Measurements from ENCODE around the gene GPRC5A.
"Not testable (repeated sequence)": the region's sequence is repeated elsewhere in the genome, so short reads cannot be mapped to it uniquely, and the experiment has no call there.

GPRC5A gene

GRCh38 chr12:12891080-12891880 is at the start of gene GPRC5A:
TSS of gene GPRC5A (plus strand) at chr12:12891562. CDS start at chr12:12908250, 16,688 bp downstream.
- DNase-seq: no peak

GRCh38 chr12:12845794-12846243 is 45.5 kb upstream of the GPRC5A start:
- no peak for DNase-seq

GRCh38 chr12:12846780-12847179 is 44.6 kb upstream of the GPRC5A start:
- DNase-seq: not testable (repeated sequence)

- no peak for DNase-seq
Observed at GRCh38 chr12:12853435-12853834, 37.9 kb upstream of the GPRC5A start.

- no peak for DNase-seq
Observed at GRCh38 chr12:12859690-12860089, 31.7 kb upstream of the GPRC5A start.

- no peak for DNase-seq
Observed at GRCh38 chr12:12864243-12864642, 27.1 kb upstream of the GPRC5A start.

- DNase-seq: no peak
Observed at GRCh38 chr12:12868477-12869235, 22.7 kb upstream of the GPRC5A start.

GRCh38 chr12:12870465-12870864 is 20.9 kb upstream of the GPRC5A start:
- DNase-seq: no peak

GRCh38 chr12:12871587-12872138 is 19.7 kb upstream of the GPRC5A start:
- no peak for DNase-seq

GRCh38 chr12:12872139-12872933 is 19.0 kb upstream of the GPRC5A start:
- DNase-seq: no peak

- no peak for DNase-seq
Observed at GRCh38 chr12:12872934-12873275, 18.5 kb upstream of the GPRC5A start.

GRCh38 chr12:12874029-12874428 is 17.3 kb upstream of the GPRC5A start:
- no peak for DNase-seq

- not testable (repeated sequence) for DNase-seq
Observed at GRCh38 chr12:12875301-12875700, 16.1 kb upstream of the GPRC5A start.

- DNase-seq: no peak
Observed at GRCh38 chr12:12877153-12877768, 14.1 kb upstream of the GPRC5A start.

GRCh38 chr12:12877781-12878455 is 13.4 kb upstream of the GPRC5A start:
- DNase-seq: no peak

GRCh38 chr12:12880537-12880936 is 10.8 kb upstream of the GPRC5A start:
- no peak for DNase-seq

- DNase-seq: no peak
Observed at GRCh38 chr12:12881151-12881909, 10.0 kb upstream of the GPRC5A start.

- no peak for DNase-seq
Observed at GRCh38 chr12:12882288-12882687, 9.1 kb upstream of the GPRC5A start.

GRCh38 chr12:12883369-12884001 is 7.9 kb upstream of the GPRC5A start:
- DNase-seq: no peak

GRCh38 chr12:12885096-12885792 is 6.1 kb upstream of the GPRC5A start:
- no peak for DNase-seq

All from NCI-H774 (cell line).